ENCODE data around the gene ZFYVE9. TPM values are rescaled to one million over a fixed set of nuclear protein-coding genes. Genes with fewer than 3 reads are reported as not detected.

The ZFYVE9 gene
- total and polyA plus RNA-seq, 11 donors, result 3.6 to 19.2 (median 16.7) TPM

DNA sequence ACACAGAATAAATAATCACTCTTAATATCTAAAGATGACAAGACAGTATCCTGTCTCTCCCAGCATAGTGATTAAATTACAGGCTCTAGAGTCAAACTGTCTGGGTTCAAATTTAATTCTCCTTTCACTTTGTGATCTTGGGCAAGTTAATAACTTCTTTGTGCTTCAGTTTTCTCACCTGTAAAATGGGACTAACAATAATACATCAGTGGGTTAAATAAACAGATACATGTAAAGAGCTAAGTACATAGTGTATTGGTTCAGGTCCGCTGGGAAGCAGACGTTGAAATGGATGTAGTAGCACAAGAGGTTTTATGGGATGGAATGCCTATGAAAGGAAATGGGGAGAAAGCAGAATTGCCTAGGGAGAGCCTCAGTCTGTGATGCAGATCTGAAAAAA lies 10.7 kb downstream of the ZFYVE9 start:
- TF ChIP-seq, protein P1, sequence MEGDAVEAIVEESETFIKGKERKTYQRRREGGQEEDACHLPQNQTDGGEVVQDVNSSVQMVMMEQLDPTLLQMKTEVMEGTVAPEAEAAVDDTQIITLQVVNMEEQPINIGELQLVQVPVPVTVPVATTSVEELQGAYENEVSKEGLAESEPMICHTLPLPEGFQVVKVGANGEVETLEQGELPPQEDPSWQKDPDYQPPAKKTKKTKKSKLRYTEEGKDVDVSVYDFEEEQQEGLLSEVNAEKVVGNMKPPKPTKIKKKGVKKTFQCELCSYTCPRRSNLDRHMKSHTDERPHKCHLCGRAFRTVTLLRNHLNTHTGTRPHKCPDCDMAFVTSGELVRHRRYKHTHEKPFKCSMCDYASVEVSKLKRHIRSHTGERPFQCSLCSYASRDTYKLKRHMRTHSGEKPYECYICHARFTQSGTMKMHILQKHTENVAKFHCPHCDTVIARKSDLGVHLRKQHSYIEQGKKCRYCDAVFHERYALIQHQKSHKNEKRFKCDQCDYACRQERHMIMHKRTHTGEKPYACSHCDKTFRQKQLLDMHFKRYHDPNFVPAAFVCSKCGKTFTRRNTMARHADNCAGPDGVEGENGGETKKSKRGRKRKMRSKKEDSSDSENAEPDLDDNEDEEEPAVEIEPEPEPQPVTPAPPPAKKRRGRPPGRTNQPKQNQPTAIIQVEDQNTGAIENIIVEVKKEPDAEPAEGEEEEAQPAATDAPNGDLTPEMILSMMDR (IDR thresholded peaks at IDR 0.05), result no peak
- TF ChIP-seq POLR2A (IDR thresholded peaks at IDR 0.05), result no peak
- 91 to 96% (median 94%) methylated on average over 2 of the region's 2 CpGs for WGBS, 4 donors
- Histone ChIP-seq H3K9me3 (no peaks in the 10 kb centered on the region), H3K4me3 (no peak overlapping the region), H3K27me3 (no peaks in the 10 kb centered on the region), H3K27ac (no peak overlapping the region), H3K36me3 (no peaks in the 10 kb centered on the region), H3K4me1 (peaks cover 0 to 29% (median 11%) of the 10 kb centered on the region in 12 donors)
- no peak for ATAC-seq
- intact Hi-C loops (cut with DNase I), result no loop called here
- no peak for DNase-seq

DNA sequence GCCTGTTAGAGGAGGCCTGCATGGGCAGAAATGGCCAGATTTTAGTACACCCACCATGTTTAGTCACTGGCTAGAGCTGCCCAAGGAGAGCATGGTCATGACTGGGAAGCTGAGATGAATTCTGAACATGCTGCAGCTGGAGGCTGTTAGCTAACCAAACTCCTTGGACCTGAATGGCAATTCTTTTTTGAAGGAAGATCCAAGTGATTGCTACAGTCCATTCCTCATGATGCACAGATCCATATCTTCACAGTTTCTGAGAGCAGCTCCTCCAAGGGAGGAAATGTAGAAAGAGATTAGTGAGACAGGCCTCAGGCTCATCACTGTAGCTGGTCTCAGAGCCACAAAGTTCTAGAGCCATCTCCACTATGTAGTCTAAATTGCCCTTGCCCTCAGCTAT lies 11.1 kb downstream of the ZFYVE9 start:
- H3K4me1 ChIP-seq, result peaks cover 0 to 33% (median 11%) of the 10 kb centered on the region in 12 donors
- H3K36me3 ChIP-seq, result no peaks in the 10 kb centered on the region
- no peak overlapping the region for H3K27ac ChIP-seq
- ATAC-seq (no peak), DNase-seq (no peak)
- intact Hi-C loops (cut with DNase I), result no loop called here
- no peak for TF ChIP-seq POLR2A (IDR thresholded peaks at IDR 0.05)
- TF ChIP-seq, protein P1 (IDR thresholded peaks at IDR 0.05), result no peak
- no peak overlapping the region for H3K4me3 ChIP-seq
- H3K27me3 ChIP-seq, result no peaks in the 10 kb centered on the region
- H3K9me3 ChIP-seq, result no peaks in the 10 kb centered on the region

DNA sequence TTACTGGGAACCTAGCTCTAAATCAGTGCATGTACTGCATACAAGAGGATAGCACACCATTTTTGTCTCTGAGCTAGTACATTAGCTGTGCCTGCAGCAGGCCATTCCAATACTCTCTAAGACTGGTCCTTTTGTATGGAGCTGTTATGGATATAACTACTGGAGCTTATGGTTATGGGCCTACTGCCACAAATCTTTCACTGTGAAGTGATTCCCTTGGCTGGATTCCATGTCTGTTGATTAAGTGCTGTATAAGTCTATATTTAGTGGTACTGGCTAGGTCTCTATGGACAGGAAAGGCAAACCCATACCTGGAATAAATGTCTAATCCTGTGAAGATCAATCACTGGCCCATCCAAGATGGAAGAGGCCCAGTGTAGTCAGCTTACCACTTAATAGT lies 12.0 kb downstream of the ZFYVE9 start:
- H3K9me3 ChIP-seq, result no peaks in the 10 kb centered on the region
- intact Hi-C loops (cut with DNase I), result no loop called here
- peaks cover 0 to 35% (median 11%) of the 10 kb centered on the region in 12 donors for H3K4me1 ChIP-seq
- peak; percentile 68 to 81 (median 74) for ATAC-seq
- H3K27ac ChIP-seq, result peak overlapping the region in 1 of 12 donors; percentile 9
- no peak for DNase-seq
- H3K27me3 ChIP-seq, result no peaks in the 10 kb centered on the region
- TF ChIP-seq, protein P1 (IDR thresholded peaks at IDR 0.05), result no peak
- no peak for TF ChIP-seq POLR2A (IDR thresholded peaks at IDR 0.05)
- no peak overlapping the region for H3K4me3 ChIP-seq
- H3K36me3 ChIP-seq, result no peaks in the 10 kb centered on the region

DNA sequence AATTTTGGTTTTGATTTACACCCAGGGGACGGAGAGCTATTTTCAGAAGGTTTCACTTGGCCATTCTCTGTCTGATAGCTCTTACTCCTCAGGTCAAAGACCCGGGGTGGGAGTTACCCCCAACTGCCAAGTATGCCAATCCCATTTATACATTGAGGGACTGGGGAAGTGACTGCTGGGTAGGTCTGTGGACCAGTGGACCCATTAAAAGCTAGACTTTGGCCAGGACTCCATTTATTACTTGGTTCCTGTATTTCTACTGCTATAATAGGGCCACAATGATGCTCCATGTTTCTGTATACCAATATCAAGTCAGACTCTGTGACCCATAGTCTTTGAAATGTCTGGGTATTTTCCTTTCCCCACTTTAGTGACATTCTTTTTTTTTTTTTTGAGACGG lies 14.6 kb downstream of the ZFYVE9 start:
- Histone ChIP-seq H3K27ac (no peak overlapping the region), H3K27me3 (no peaks in the 10 kb centered on the region), H3K9me3 (no peaks in the 10 kb centered on the region), H3K36me3 (no peaks in the 10 kb centered on the region), H3K4me3 (no peak overlapping the region), H3K4me1 (peaks cover 0 to 27% (median 12%) of the 10 kb centered on the region in 12 donors)
- DNase-seq, result no peak
- 59 to 66% (median 64%) methylated on average over 3 of the region's 3 CpGs for WGBS, 4 donors
- TF ChIP-seq, protein P1 (IDR thresholded peaks at IDR 0.05), result no peak
- no peak for TF ChIP-seq POLR2A (IDR thresholded peaks at IDR 0.05)
- intact Hi-C loops (cut with DNase I), result no loop called here
- no peak for ATAC-seq
